Daoy (cell line): ENCODE measurements around the gene TSC22D4. TPM values are rescaled to one million over a fixed set of nuclear protein-coding genes. Genes with fewer than 3 reads are reported as not detected.

Source experiments
- DNase-seq: peaks from one replicate; pipeline ENCODE4 v3.0.0-alpha.2; 2015; ENCODE audit warnings: low read depth
- total RNA-seq: library from RNA; depleted of rRNA; stranded (reverse); fragments of >200 nt; shearing (Covaris generic); gene quantifications from 2 replicates; pipeline ENCODE4 v1.2.3, GENCODE V29; 2014; rRNA removed

The TSC22D4 gene
- total RNA-seq, 1 experiment from 2014 or later, result 36.6 TPM

DNA sequence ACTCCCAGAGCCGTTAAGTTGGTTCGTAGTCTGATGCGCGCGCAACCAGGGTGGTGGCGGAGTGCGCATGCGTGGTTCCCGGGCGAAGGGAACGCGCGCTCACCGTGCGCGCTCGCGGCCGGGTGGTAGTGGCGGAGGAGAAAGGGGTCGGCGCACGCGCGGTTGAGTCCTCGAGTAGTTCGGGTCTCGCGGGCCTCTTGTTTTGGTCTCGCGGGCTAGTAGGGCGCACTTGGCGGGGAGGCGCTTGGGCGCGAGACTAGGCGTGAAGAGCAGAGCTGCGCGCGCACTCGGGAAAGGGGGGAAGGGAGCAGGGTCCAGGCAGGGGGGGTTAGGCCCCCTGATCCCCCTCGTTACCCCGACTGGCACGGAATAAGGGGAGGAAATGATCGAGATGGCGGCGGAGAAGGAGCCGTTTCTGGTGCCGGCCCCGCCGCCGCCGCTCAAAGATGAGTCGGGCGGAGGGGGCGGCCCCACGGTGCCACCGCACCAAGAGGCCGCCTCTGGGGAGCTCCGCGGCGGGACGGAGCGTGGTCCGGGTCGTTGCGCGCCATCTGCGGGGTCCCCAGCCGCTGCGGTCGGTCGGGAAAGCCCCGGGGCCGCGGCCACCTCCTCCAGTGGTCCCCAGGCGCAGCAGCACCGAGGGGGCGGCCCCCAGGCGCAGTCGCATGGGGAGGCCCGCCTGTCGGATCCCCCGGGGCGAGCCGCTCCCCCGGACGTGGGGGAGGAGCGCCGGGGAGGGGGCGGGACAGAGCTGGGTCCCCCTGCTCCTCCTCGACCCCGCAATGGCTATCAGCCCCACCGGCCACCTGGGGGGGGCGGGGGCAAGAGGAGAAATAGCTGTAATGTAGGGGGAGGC is 49.1 kb downstream of the TSC22D4 start, which contains the start of gene MEPCE:
Gene MEPCE, plus strand, starts transcription at position 195 of the 856 bp plus-strand sequence. Its CDS starts 188 bp downstream, at position 383.
- peak; percentile 99 for DNase-seq

DNA sequence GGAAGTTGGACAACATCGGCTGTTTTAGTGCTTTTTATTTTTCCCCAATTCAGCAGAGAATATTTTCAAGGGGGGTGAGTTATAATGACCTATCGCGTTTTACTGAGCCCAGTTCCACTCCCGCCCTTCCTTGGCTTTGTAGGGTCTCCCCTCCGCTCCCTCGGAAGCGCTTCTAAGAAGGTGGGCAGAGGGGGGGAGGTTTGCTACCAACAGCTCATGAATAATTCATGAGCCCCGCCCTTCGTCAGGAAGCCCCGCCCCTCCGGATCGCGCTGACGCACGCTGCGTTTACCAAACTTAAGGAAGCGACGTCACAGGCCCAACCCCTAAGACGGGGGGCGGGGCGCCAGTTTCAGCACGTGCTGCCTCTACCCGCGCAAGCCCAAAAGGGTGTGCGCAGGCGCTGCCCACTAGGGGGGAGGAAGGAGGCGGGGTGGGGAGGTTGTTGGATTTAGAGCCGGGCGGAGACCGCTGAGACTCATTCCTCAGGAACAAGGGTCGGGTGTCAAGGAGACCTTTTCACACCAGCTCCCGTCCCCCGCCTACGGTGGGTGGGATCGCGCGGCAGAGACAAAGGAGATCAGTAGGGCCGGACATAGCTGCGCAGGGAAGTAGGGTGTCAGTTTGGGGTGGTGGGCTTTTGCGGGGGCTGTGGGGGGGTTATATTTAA is 49.9 kb downstream of the TSC22D4 start:
- peak; percentile 100 for DNase-seq

DNA sequence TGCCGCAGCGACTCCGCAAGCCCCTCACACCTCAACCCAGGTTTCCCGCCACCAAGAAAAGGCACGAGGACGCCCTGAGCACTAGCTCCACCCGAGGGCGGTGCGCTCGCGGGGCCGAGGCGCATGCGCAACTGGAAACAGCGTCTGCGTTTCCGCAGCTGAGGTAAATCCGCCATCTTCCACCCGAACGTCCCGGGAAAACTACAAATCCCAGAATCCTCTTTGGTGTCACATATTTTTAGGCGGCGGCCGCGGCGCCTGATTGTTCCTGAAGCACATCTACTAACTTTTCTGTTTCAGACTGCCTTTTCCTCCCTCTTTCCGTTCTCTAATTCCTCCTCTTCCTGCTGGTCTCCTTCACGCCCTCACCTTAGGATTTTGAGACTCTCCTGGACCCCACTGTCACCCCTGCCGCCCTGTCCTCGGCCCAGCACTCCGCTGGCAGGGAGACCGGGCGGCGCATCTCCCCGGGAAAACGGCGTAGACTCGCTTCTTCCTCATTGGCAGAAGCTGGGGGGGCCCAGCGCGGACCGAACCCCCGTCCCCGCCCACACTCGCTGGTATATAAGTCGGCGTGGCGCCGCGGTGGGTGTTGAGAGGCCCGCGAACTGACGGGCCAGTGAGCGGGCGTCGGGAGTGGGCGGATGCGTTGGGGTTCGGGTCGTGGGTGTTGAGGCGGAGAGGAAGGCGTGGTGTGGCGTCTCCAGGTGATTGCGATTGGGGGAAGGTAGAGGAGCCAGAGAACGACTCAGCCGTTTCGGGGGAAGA is 50.6 kb downstream of the TSC22D4 start, which contains the start of gene ZCWPW1:
Gene ZCWPW1, minus strand, starts transcription at position 505 of the 768 bp plus-strand sequence. CDS start 8,054 bp downstream, outside the sequence.
- peak; percentile 100 for DNase-seq

DNA sequence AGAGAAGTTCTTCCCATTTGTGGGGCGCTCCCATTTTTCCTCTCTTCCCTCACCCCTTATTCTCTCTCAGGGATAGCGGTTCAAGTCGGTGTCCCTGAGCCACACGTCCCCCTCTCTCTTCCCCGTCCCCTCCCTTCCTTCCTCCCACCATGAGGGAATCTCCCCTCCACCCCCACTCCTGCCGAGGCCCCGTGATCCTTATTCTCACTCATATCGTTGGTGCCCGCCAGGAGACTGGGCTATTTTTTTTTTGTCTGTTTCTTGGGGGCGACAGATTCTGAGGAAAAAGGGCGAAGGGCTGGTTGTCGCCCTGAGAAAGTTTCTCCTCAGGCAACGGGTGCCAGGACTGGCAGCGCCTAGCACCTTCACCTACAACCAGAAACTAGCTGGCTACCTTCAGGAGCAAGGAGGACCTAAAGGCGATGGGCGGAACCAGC is 51.2 kb downstream of the TSC22D4 start:
- DNase-seq, result no peak

DNA sequence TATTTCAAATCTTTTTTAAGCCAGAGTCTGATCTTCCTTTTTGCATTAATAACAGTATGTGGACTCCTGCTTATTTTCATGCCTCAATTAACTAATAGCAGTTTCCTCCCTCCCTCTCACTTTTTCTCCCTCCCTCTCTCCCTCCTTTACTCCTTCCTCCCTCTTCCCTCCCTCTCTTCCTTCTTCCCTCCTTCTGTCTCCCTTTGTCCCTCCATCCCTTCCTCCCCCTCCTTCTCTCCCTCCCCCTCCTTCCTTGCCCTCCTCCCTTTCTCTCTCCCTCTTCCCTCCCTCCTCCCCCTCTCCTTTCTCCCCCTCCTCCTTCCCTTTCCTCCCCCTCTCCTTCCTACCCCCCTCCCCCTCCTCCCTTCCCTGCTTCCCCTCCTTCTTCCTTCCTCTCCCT is 52.5 kb downstream of the TSC22D4 start:
- no peak for DNase-seq

DNA sequence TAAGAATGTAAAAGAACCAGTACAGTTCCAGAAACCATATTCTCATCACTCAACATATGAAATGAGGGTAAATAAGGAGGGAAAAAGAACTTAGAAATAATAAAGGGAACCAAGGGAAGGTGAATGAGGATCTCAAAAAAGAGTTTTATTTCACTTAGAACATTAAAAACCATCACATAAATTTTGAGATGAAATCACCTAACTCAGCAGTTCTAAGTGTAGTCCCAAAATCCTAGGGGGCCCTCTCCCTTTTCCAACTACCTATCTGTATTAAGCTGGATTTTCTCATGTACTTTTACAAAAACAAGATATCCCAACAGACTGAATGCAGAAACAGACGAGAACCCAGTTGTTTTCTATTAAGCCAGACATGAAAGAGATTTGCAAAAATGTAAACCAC is 53.7 kb downstream of the TSC22D4 start:
- no peak for DNase-seq

DNA sequence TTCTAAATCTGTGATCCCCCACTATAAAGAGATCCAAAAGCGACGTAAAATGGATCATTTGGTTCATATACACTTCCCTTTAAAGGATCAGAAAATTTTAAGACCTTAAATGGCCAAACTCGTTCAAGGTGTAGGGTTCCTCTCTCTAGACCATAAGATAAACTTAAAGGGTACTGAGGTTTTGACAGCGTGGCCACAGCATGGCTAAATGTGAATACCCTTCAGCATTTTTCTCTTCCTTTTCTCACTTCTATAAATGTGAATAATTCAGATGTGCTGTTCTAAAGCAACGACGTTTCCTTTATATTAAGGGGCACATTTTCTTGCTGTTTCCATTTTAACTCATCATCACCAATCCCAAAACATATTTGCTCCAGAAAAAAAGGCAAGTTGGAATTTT is 55.7 kb downstream of the TSC22D4 start:
- no peak for DNase-seq

DNA sequence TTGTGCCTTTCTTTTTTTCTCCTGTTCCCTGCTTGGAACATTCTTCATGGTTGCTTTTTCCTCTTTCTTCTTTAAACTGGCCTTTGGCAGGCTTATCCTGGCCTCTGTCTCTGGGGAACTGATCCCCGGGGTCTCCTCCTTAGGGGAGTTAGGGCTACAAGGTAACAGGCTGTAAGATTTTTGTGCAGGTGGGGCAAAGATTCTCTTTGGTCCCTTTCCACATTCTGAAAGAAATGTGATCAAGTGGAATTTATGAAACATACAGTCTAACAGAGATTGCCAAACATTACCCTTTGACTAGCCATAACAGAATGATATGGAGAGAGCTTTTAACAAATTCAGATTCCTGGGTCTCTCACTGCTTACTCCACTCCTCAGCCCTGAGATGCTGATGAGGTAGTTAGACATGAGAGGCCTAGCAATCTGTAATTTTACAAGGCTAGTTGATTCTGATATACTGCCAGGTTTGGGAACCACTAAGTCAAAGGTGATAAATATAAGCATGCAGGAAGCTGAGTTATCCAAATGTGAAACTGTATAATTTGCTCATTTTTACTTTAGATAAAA is 59.3 kb downstream of the TSC22D4 start:
- no peak for DNase-seq

DNA sequence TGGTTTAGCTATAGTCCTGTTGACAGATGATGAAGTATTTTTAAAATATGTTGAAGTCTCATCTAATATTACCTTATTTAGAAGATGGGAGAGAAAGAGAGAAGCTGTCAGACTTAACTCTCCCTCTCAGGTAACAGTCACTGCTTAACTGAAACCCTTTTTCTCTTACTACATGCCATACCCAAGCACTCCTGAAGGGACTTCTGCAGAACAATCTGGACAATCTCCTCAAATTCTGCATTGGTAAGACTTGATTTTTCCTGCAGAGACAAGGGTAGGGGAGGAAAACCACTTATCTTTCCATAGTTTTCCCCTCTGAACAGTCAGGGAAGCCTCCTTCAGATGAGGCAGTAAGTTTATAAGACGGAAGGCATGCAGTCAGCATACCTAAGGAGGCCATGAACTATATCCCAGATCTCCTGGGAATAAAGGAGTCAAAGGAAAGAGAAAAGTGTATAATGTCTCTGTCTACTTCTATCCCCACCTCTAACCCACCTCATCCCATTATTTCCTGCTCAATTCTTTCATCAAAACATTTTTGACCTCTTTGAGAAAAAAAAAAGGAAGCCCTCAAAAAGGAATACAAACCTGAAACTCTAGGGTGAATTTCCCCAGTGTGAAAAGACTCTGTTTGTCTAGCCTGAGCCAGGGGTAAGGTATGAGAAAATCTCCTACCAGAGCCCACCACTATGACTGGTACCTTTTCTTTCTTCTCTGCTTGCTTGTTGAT is 59.9 kb downstream of the TSC22D4 start:
- DNase-seq, result no peak

Other genes starting within 250 kb of the TSC22D4 start
- not detected in 2 replicates for gene SPDYE3, start 171.5 kb downstream of the TSC22D4 start, total RNA-seq
- 15.6 and 24.5 TPM in 2 replicates for gene PILRB, start 121.1 kb downstream of the TSC22D4 start, total RNA-seq
- 0.69 TPM in 1 of 2 replicates, not detected in the other for gene PILRA, start 105.7 kb downstream of the TSC22D4 start, total RNA-seq
- 1.5 and 5.2 TPM in 2 replicates for gene ZCWPW1, start 50.5 kb downstream of the TSC22D4 start, total RNA-seq
- 65.9 and 79.5 TPM in 2 replicates for gene MEPCE, start 49.4 kb downstream of the TSC22D4 start, total RNA-seq
- gene PPP1R35, start 42.7 kb downstream of the TSC22D4 start, total RNA-seq, result 70.3 and 92.8 TPM in 2 replicates
- 1.6 TPM in 1 of 2 replicates, not detected in the other for gene SPACDR, start 15.0 kb downstream of the TSC22D4 start, total RNA-seq
- 0.06 TPM in 1 of 2 replicates, not detected in the other for gene NYAP1, start 4.7 kb upstream of the TSC22D4 start, total RNA-seq
- 16.9 and 19.1 TPM in 2 replicates for gene AGFG2, start 60.0 kb upstream of the TSC22D4 start, total RNA-seq
- 0.80 and 5.3 TPM in 2 replicates for gene SAP25, start 94.7 kb upstream of the TSC22D4 start, total RNA-seq
- gene LRCH4, start 106.9 kb upstream of the TSC22D4 start, total RNA-seq, result 32.2 and 41.0 TPM in 2 replicates
- 0.17 TPM in 1 of 2 replicates, not detected in the other for gene FBXO24, start 107.1 kb upstream of the TSC22D4 start, total RNA-seq
- gene PCOLCE, start 123.1 kb upstream of the TSC22D4 start, total RNA-seq, result 21.3 and 32.9 TPM in 2 replicates
- 9.7 and 11.3 TPM in 2 replicates for gene MOSPD3, start 133.3 kb upstream of the TSC22D4 start, total RNA-seq
- gene TFR2, start 162.3 kb upstream of the TSC22D4 start, total RNA-seq, result 2.4 and 4.6 TPM in 2 replicates
- not detected in 2 replicates for gene ACTL6B, start 177.2 kb upstream of the TSC22D4 start, total RNA-seq
- 58.9 and 77.1 TPM in 2 replicates for gene GNB2, start 194.5 kb upstream of the TSC22D4 start, total RNA-seq
- 12.0 and 27.3 TPM in 2 replicates for gene GIGYF1, start 215.0 kb upstream of the TSC22D4 start, total RNA-seq
- 146 and 197 TPM in 2 replicates for gene POP7, start 226.9 kb upstream of the TSC22D4 start, total RNA-seq
- gene EPO, start 241.3 kb upstream of the TSC22D4 start, total RNA-seq, result not detected in 2 replicates